Neural crest cell (in vitro differentiated cells): ENCODE data around the gene GIPC2. TPM values are rescaled to one million over a fixed set of nuclear protein-coding genes. Genes with fewer than 3 reads are reported as not detected.
A peak's percentile ranks its signal among the peaks of the same experiment; 100 is the strongest.

Experiments
- DNase-seq: peaks from one replicate; pipeline ENCODE4 v3.0.0; 2021; ENCODE audit warnings: low read depth, mixed read lengths, low spot score
- H3K27ac Mint-ChIP-seq: one replicate; pipeline ENCODE4 v1.8.0; 2021; ENCODE audit warnings: mild to moderate bottlenecking, mixed read lengths; ENCODE audit not compliant: unreplicated experiment
- H3K27me3 Mint-ChIP-seq: 2 replicates; pipeline ENCODE4 v1.8.0; 2021; ENCODE audit warnings: low read depth, mild to moderate bottlenecking, mixed read lengths
- H3K36me3 Mint-ChIP-seq: 2 replicates; pipeline ENCODE4 v1.8.0; 2021; ENCODE audit warnings: low read depth, mild to moderate bottlenecking, mixed read lengths
- H3K4me1 Mint-ChIP-seq: 2 replicates; pipeline ENCODE4 v1.8.0; 2021; ENCODE audit warnings: mixed read lengths
- H3K4me3 Mint-ChIP-seq: one replicate; pipeline ENCODE4 v1.8.0; 2021; ENCODE audit warnings: mild to moderate bottlenecking, mixed read lengths
- H3K9me3 Mint-ChIP-seq: 2 replicates; pipeline ENCODE4 v1.8.0; 2021; ENCODE audit warnings: mixed read lengths
- total RNA-seq: library from RNA; stranded (reverse); gene quantifications from 2 replicates; pipeline ENCODE4 v1.2.1, GENCODE V29; 2021
- TF ChIP-seq, protein P1 (sequence below): fragments of 200-600 bp; sonication (generic); conservative IDR thresholded peaks from 2 replicates; pipeline ENCODE4 v1.5.0; 2021; ENCODE audit warnings: antibody characterized with exemption, mild to moderate bottlenecking

Gene GIPC2
- total RNA-seq, 1 donor from 2014 or later: not detected

DNA sequence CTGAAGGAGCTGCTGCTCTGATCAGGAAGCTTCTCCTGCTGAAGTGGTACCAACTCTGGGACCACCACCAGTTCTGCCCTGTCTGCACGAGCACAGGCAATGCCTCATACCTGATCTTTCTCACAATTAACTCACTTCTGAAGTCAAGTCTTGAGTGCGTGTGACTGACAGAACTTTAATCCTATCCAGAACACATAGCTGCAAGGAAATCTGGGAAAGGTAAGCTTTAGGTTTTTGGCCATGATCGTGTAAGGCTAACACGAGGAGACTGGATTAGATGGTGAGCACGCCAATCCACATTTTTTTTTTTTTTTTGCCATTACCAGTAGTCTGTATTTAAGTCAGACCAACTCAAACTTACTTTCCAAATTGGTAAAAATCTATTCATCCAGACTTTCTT is 101.3 kb downstream of the GIPC2 start:
- no peak for DNase-seq
- H3K4me3 Mint-ChIP-seq: no peak overlapping the region
- no peak overlapping the region for H3K27ac Mint-ChIP-seq
- H3K9me3 Mint-ChIP-seq: peaks cover 9% of the 10 kb centered on the region
- peaks cover 11% of the 10 kb centered on the region for H3K27me3 Mint-ChIP-seq
- no peaks in the 10 kb centered on the region for H3K36me3 Mint-ChIP-seq
- H3K4me1 Mint-ChIP-seq: no peaks in the 10 kb centered on the region
- TF ChIP-seq, protein P1, sequence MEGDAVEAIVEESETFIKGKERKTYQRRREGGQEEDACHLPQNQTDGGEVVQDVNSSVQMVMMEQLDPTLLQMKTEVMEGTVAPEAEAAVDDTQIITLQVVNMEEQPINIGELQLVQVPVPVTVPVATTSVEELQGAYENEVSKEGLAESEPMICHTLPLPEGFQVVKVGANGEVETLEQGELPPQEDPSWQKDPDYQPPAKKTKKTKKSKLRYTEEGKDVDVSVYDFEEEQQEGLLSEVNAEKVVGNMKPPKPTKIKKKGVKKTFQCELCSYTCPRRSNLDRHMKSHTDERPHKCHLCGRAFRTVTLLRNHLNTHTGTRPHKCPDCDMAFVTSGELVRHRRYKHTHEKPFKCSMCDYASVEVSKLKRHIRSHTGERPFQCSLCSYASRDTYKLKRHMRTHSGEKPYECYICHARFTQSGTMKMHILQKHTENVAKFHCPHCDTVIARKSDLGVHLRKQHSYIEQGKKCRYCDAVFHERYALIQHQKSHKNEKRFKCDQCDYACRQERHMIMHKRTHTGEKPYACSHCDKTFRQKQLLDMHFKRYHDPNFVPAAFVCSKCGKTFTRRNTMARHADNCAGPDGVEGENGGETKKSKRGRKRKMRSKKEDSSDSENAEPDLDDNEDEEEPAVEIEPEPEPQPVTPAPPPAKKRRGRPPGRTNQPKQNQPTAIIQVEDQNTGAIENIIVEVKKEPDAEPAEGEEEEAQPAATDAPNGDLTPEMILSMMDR: no peak

DNA sequence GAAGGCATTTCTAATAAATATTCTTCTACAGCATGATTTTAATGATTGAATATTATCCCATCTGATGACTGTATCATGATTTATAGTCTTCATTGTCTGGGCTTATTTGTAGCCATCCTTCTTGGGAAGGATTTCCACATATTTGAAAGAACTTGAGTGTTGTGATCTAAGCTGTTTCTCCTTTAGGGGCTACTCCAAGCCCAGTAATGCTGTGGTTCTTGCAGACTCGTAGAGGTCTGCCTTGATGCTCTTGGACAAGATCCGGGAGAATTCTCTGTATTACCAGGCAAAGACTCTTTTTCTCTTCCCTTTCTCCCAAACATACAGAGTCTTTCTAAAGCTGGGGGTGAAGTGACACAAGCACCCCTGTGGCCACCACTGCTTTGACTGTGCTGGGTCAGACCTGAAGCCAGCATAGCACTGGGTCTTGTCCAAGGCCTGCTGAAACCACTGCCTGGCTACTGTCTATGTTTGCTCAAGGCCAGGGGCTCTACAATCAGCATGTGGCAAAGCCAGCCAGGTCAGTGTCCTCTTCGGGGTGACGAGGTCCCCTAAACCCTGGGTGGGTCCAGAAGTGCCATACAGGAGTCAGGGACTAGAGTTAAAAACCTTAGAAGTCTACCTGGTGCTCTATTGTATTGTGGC is 107.4 kb downstream of the GIPC2 start:
- Mint-ChIP-seq H3K27me3 (peaks cover 6% of the 10 kb centered on the region), H3K36me3 (no peaks in the 10 kb centered on the region), H3K27ac (peak overlapping the region; percentile 81), H3K9me3 (peaks cover 9% of the 10 kb centered on the region), H3K4me3 (no peak overlapping the region), H3K4me1 (peaks cover 6% of the 10 kb centered on the region)
- TF ChIP-seq, protein P1: no peak
- DNase-seq: no peak

DNA sequence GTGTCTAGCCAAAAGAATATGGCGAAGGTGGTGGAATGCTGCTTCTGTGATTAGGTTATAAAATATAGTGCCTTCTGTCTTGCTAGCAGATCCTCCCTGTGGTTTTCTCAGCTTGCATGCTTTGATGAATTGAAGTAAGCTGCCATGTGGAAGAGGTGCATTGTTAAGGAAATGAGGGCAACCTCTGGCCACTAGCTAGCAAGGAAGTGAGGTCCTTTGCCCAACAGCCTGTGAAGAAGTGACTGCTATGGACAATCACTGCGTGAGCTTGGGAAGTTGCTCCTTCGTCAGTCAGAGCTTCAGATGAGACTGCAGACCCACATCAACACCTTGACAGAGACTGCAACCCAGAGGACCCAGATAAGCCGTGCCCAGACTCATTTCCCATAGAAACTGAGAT is 109.4 kb downstream of the GIPC2 start:
- H3K4me1 Mint-ChIP-seq: peaks cover 6% of the 10 kb centered on the region
- H3K9me3 Mint-ChIP-seq: peaks cover 4% of the 10 kb centered on the region
- no peak for DNase-seq
- no peaks in the 10 kb centered on the region for H3K27me3 Mint-ChIP-seq
- H3K27ac Mint-ChIP-seq: no peak overlapping the region
- no peaks in the 10 kb centered on the region for H3K36me3 Mint-ChIP-seq
- TF ChIP-seq, protein P1: no peak
- H3K4me3 Mint-ChIP-seq: no peak overlapping the region

- Mint-ChIP-seq H3K4me1 (peaks cover 6% of the 10 kb centered on the region), H3K4me3 (no peak overlapping the region), H3K9me3 (peaks cover 7% of the 10 kb centered on the region), H3K36me3 (no peaks in the 10 kb centered on the region), H3K27ac (no peak overlapping the region), H3K27me3 (no peaks in the 10 kb centered on the region)
- no peak for DNase-seq
- TF ChIP-seq, protein P1: no peak
These were observed 111.2 kb downstream of the GIPC2 start for GRCh38 chr1:78156805-78157521.

- H3K4me3 Mint-ChIP-seq: no peak overlapping the region
- no peaks in the 10 kb centered on the region for H3K27me3 Mint-ChIP-seq
- TF ChIP-seq, protein P1: no peak
- DNase-seq: no peak
- peaks cover 2% of the 10 kb centered on the region for H3K9me3 Mint-ChIP-seq
- H3K4me1 Mint-ChIP-seq: no peaks in the 10 kb centered on the region
- H3K36me3 Mint-ChIP-seq: no peaks in the 10 kb centered on the region
- no peak overlapping the region for H3K27ac Mint-ChIP-seq
These were observed 120.0 kb downstream of the GIPC2 start for GRCh38 chr1:78165816-78166215.
